HEK293T (cell line): ENCODE results near the gene LSAMP.

Experiments used
- CTCF ChIA-PET: fragments of 350-600 bp; formaldehyde crosslinking; extraction: SDS; loops from one replicate; lab custom pipeline; 2021; ENCODE audit warnings: antibody characterized with exemption, inconsistent platforms; lab: Yijun Ruan, JAX
- POLR2A ChIA-PET: fragments of 350-600 bp; formaldehyde crosslinking; extraction: SDS; loops from one replicate; lab custom pipeline; 2020; ENCODE audit warnings: antibody characterized with exemption, inconsistent platforms; lab: Yijun Ruan, JAX
- DNase-seq: peaks from one replicate; pipeline ENCODE4 v3.0.0; 2012; ENCODE audit warnings: mixed read lengths; ENCODE audit errors: extremely low spot score
- ARNT ChIP-seq: fragments of 450-650 bp; IDR thresholded peaks from 2 replicates; pipeline ENCODE4 v1.6.1; 2017; ENCODE audit warnings: mild to moderate bottlenecking
- BHLHE40 ChIP-seq: fragments of 450-650 bp; IDR thresholded peaks from 2 replicates; pipeline ENCODE4 v1.6.1; 2016; ENCODE audit warnings: mild to moderate bottlenecking, moderate library complexity, borderline replicate concordance
- CTBP1 ChIP-seq: fragments of 450-650 bp; IDR thresholded peaks from 2 replicates; pipeline ENCODE4 v1.6.1; 2016; ENCODE audit warnings: borderline replicate concordance
- ELF4 ChIP-seq: fragments of 450-650 bp; IDR thresholded peaks from 2 replicates; pipeline ENCODE4 v1.6.1; 2017; ENCODE audit warnings: antibody characterized with exemption
- FOXA1 ChIP-seq: fragments of 450-650 bp; IDR thresholded peaks from 2 replicates; pipeline ENCODE4 v1.6.1; 2016; ENCODE audit warnings: mild to moderate bottlenecking
- FOXK2 ChIP-seq: fragments of 450-650 bp; IDR thresholded peaks from 2 replicates; pipeline ENCODE4 v1.6.1; 2016; ENCODE audit warnings: mild to moderate bottlenecking
- FOXM1 ChIP-seq: fragments of 450-650 bp; IDR thresholded peaks from 2 replicates; pipeline ENCODE4 v1.6.1; 2017; ENCODE audit warnings: mild to moderate bottlenecking, borderline replicate concordance
- HDGF ChIP-seq: fragments of 450-650 bp; IDR thresholded peaks from 2 replicates; pipeline ENCODE4 v1.6.1; 2017; ENCODE audit warnings: antibody characterized with exemption, borderline replicate concordance
- L3MBTL2 ChIP-seq: fragments of 450-650 bp; conservative IDR thresholded peaks from 2 replicates; pipeline ENCODE4 v1.6.1; 2016; ENCODE audit warnings: mild to moderate bottlenecking
- LEF1 ChIP-seq: fragments of 450-650 bp; IDR thresholded peaks from 2 replicates; pipeline ENCODE4 v1.6.1; 2017; ENCODE audit warnings: mild to moderate bottlenecking, borderline replicate concordance
- NFRKB ChIP-seq: fragments of 450-650 bp; IDR thresholded peaks from 2 replicates; pipeline ENCODE4 v1.6.1; 2016; ENCODE audit warnings: mild to moderate bottlenecking, moderate library complexity
- SP1 ChIP-seq: fragments of 450-650 bp; IDR thresholded peaks from 2 replicates; pipeline ENCODE4 v1.6.1; 2017
- SUZ12 ChIP-seq: fragments of 450-650 bp; IDR thresholded peaks from 2 replicates; pipeline ENCODE4 v1.6.1; 2016; ENCODE audit warnings: mild to moderate bottlenecking
- TARDBP ChIP-seq: fragments of 450-650 bp; IDR thresholded peaks from 2 replicates; pipeline ENCODE4 v1.6.1; 2016
- ZNF384 ChIP-seq: fragments of 450-650 bp; IDR thresholded peaks from 2 replicates; pipeline ENCODE4 v1.6.1; 2016
- TF ChIP-seq, protein P1 (sequence below): fragments of 450-650 bp; IDR thresholded peaks from 2 replicates; pipeline ENCODE4 v1.6.1; 2016

LSAMP gene

GRCh38 chr3:115996420-115997108 lies 448.7 kb downstream of the LSAMP start:
- POLR2A ChIA-PET = no interaction called here
- CTCF ChIA-PET = no interaction called here
- no peak for TF ChIP-seq FOXM1
- TF ChIP-seq SUZ12 = no peak
- TF ChIP-seq L3MBTL2 = no peak
- no peak for TF ChIP-seq FOXA1
- no peak for TF ChIP-seq SP1
- TF ChIP-seq BHLHE40 = no peak
- no peak for TF ChIP-seq HDGF
- DNase-seq = no peak

DNA sequence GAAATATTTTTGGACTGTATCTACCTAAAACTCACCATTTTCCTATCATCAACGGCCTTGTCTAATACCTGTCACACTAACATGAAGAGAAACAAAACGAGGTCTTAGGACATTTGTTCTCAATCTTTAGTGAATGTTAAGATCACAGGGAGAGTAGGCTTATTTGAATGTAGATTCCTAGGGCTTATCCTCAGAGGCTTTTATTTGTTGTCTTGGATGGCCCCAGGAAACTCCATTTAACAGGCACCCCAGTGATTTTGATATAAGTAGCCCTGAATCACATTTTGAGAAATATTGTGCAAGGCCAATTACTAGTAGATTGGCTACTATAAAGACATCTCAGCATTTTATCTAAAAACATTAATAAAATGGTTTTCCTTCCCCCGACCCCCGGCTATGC lies 454.6 kb downstream of the LSAMP start:
- CTCF ChIA-PET = no interaction called here
- POLR2A ChIA-PET = no interaction called here
- TF ChIP-seq L3MBTL2 (no peak), TARDBP (no peak), SP1 (no peak), ARNT (no peak), LEF1 (no peak), CTBP1 (no peak), NFRKB (no peak), FOXA1 (no peak), ELF4 (no peak), ZNF384 (no peak), FOXM1 (no peak), SUZ12 (no peak), BHLHE40 (no peak), FOXK2 (no peak), HDGF (no peak)
- TF ChIP-seq, protein P1, sequence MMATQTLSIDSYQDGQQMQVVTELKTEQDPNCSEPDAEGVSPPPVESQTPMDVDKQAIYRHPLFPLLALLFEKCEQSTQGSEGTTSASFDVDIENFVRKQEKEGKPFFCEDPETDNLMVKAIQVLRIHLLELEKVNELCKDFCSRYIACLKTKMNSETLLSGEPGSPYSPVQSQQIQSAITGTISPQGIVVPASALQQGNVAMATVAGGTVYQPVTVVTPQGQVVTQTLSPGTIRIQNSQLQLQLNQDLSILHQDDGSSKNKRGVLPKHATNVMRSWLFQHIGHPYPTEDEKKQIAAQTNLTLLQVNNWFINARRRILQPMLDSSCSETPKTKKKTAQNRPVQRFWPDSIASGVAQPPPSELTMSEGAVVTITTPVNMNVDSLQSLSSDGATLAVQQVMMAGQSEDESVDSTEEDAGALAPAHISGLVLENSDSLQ = no peak
- no peak for DNase-seq

DNA sequence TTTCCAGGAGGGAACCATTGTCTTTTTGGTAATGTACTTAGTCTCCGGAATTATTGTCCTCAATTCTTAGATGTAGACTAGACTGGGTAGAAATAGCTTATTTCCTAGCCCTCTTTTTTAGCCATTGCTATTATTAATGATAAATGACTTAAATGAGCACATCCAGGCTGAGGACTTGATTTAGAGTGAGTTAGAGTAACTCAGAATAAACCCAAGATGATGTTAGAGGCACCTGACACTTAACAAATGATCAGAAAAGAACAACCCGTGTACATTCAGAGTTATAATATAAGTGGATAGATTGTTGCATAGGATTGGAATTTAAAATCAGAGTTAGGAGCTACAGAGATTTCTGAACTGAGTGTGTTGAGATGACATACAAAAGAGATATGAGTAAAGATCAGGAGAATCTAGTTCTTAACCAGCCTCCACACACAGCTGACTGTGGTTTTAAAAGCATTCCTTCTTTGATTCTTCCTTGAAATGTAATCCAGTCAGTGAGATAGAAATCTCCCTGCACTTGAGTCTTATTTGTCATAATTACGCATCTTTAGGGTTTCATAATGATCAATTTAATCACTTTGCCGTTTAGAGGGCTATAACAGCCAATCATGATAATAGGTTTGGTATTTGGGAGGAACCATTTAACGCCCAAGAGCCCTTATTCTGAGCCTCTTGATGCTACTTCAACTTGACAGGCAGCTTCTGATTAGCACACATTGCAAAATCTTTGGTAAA lies 455.4 kb downstream of the LSAMP start:
- POLR2A ChIA-PET = no interaction called here
- CTCF ChIA-PET = no interaction called here
- DNase-seq = no peak
- TF ChIP-seq L3MBTL2 = no peak
- TF ChIP-seq BHLHE40 = no peak

- no peak for TF ChIP-seq ELF4
- TF ChIP-seq NFRKB = no peak
- TF ChIP-seq ARNT = no peak
- TF ChIP-seq, protein P1 = no peak
- TF ChIP-seq ZNF384 = no peak
- TF ChIP-seq CTBP1 = no peak
- no peak for TF ChIP-seq SP1
- no peak for TF ChIP-seq TARDBP
- TF ChIP-seq FOXA1 = no peak
- TF ChIP-seq L3MBTL2 = no peak
- no peak for TF ChIP-seq BHLHE40
- no peak for TF ChIP-seq FOXM1
- TF ChIP-seq LEF1 = no peak
- no peak for TF ChIP-seq HDGF
- no peak for TF ChIP-seq FOXK2
- ChIA-PET CTCF (interaction anchor here (0.8 to 1.1 kb wide), 2 partner anchors 14 to 138 kb away, joined by 3 to 4 read pairs; no protein-coding TSS in a partner anchor), POLR2A (no interaction called here)
- DNase-seq = peak; percentile 33
These were observed 458.6 kb downstream of the LSAMP start for GRCh38 chr3:115986555-115987207.

- POLR2A ChIA-PET = no interaction called here
- TF ChIP-seq FOXK2 (no peak), TARDBP (no peak), SP1 (no peak), HDGF (no peak), BHLHE40 (no peak)
- CTCF ChIA-PET = no interaction called here
- no peak for DNase-seq
These were observed 462.7 kb downstream of the LSAMP start for GRCh38 chr3:115982629-115983028.

DNA sequence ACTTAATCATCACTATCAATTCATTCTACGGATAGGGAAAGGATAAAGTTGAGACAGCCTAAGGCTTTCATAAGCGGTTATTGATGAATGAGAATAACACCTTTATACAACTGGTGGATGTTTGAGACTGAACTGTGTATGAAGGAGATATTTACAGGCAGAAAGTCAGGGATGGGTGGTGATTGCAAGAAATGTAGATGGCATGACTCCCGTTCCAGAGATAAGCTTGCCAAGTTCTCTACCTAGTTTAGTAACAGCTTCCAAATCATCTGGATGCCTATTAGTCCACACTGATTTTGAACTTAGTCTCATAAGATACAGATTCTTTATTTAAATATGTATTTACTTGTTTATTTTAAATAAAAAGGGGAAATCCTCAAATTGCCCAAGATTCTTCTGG lies 463.2 kb downstream of the LSAMP start:
- TF ChIP-seq FOXM1 (no peak), BHLHE40 (no peak), FOXA1 (no peak), ZNF384 (no peak)
- CTCF ChIA-PET = no interaction called here
- POLR2A ChIA-PET = no interaction called here
- DNase-seq = no peak
